H1 (cell line): Measurements from ENCODE around the gene RBP4. TPM values are rescaled to one million over a fixed set of nuclear protein-coding genes. Genes with fewer than 3 reads are reported as not detected.

Experiments used
- CTCF ChIA-PET: fragments of 300-600 bp; sonication (Branson Sonifier 250); formaldehyde crosslinking; loops from one replicate; lab custom pipeline; 2021; ENCODE audit not compliant: partially characterized antibody; lab: Charles Lee
- POLR2A ChIA-PET: fragments of 300-600 bp; sonication (Branson Sonifier 250); formaldehyde crosslinking; loops from one replicate; lab custom pipeline; 2021; ENCODE audit warnings: inconsistent platforms; ENCODE audit not compliant: partially characterized antibody; lab: Charles Lee
- DNase-seq, 2 experiments: peaks; one replicate each; pipeline versions ENCODE4 v3.0.0 to v3.0.0-alpha.2; 2010 to 2022; ENCODE audit warnings: low spot score in 2 of 2, low read depth in 1 of 2, mixed read lengths in 1 of 2
- FAIRE-seq: peaks from 2 replicates; lab custom pipeline; 2011; peaks lifted over from hg19 to GRCh38; lab: Jason Lieb, UNC
- H2AFZ ChIP-seq: 2 replicates; pipeline ENCODE4 v1.8.1; 2012; ENCODE audit warnings: low read length, inconsistent platforms
- H2AK5ac ChIP-seq: 2 replicates; pipeline ENCODE4 v1.6.1; 2013; ENCODE audit warnings: low read depth, low read length
- H2BK120ac ChIP-seq: replicated peaks from 2 replicates; pipeline ENCODE3; 2013; ENCODE audit warnings: low read depth, low read length, inconsistent platforms
- H2BK12ac ChIP-seq: 2 replicates; pipeline ENCODE4 v1.6.1; 2013; ENCODE audit warnings: low read depth, low read length
- H2BK15ac ChIP-seq: 2 replicates; pipeline ENCODE4 v1.6.1; 2013; ENCODE audit warnings: low read length
- H2BK20ac ChIP-seq: 2 replicates; pipeline ENCODE4 v1.6.1; 2013; ENCODE audit warnings: low read length
- H2BK5ac ChIP-seq: 2 replicates; pipeline ENCODE4 v1.6.1; 2013; ENCODE audit warnings: low read depth, low read length
- H3K14ac ChIP-seq: 2 replicates; pipeline ENCODE4 v1.6.1; 2013; ENCODE audit warnings: inconsistent platforms; ENCODE audit not compliant: insufficient read length
- H3K18ac ChIP-seq: 2 replicates; pipeline ENCODE4 v1.6.1; 2013; ENCODE audit warnings: low read length; ENCODE audit errors: extremely low read depth
- H3K23ac ChIP-seq: 2 replicates; pipeline ENCODE4 v1.6.1; 2013; ENCODE audit warnings: inconsistent platforms; ENCODE audit not compliant: insufficient read length
- H3K23me2 ChIP-seq: 2 replicates; pipeline ENCODE4 v1.6.1; 2013; ENCODE audit warnings: low read depth, low read length
- H3K27ac ChIP-seq: 2 replicates; pipeline ENCODE4 v1.6.1; 2011; ENCODE audit warnings: low read depth, low read length, inconsistent platforms
- H3K27me3 ChIP-seq, 4 experiments: replicated peaks in 1 of 4; 1 replicate in 1 of 4; 2 replicates in 3 of 4; pipeline versions ENCODE4 v1.6.1 to v1.8.1; 2011 to 2013; ENCODE audit warnings: low read length in 3 of 4, mild to moderate bottlenecking in 3 of 4, inconsistent platforms in 2 of 4, mixed read lengths in 2 of 4, moderate library complexity in 1 of 4; ENCODE audit not compliant: control insufficient read depth in 3 of 4, insufficient read depth in 3 of 4; ENCODE audit errors: extremely low read depth in 1 of 4
- H3K36me3 ChIP-seq, 4 experiments: 2 replicates each; pipeline versions ENCODE4 v1.6.1 to v1.8.1; 2011 to 2013; ENCODE audit warnings: mild to moderate bottlenecking in 4 of 4, low read length in 3 of 4, moderate library complexity in 2 of 4, control low read depth in 1 of 4, inconsistent platforms in 1 of 4; ENCODE audit not compliant: insufficient read depth in 4 of 4, control insufficient read depth in 2 of 4
- H3K4ac ChIP-seq: replicated peaks from 2 replicates; pipeline ENCODE3; 2013; ENCODE audit warnings: low read length, low read depth, mixed read lengths, inconsistent platforms; ENCODE audit not compliant: insufficient read length
- H3K4me1 ChIP-seq, 4 experiments: replicated peaks in 1 of 4; 1 replicate in 1 of 4; 2 replicates in 3 of 4; pipeline versions ENCODE4 v1.6.1 to v1.8.1; 2011 to 2013; ENCODE audit warnings: low read length in 3 of 4, inconsistent platforms in 2 of 4, mixed read lengths in 1 of 4; ENCODE audit not compliant: insufficient read depth in 4 of 4, control insufficient read depth in 3 of 4
- H3K4me2 ChIP-seq, 2 experiments: 2 replicates each; pipeline versions ENCODE4 v1.6.1 to v1.8.1; 2011 to 2013; ENCODE audit warnings: low read depth in 2 of 2, low read length in 2 of 2, control low read depth in 1 of 2, inconsistent platforms in 1 of 2, mild to moderate bottlenecking in 1 of 2; ENCODE audit not compliant: insufficient read depth in 1 of 2
- H3K4me3 ChIP-seq, 4 experiments: fragments of 200-600, 300-600 bp in 1 of 4; sonication (generic), shearing (Covaris generic), sonication (Bioruptor Twin) in 1 of 4; 2 replicates each; pipeline versions ENCODE4 v1.5.1 to v1.8.1; 2011 to 2016; ENCODE audit warnings: low read length in 4 of 4, low read depth in 3 of 4, control low read depth in 2 of 4, inconsistent platforms in 2 of 4, mild to moderate bottlenecking in 2 of 4, mixed read lengths in 1 of 4, moderate library complexity in 1 of 4; ENCODE audit not compliant: insufficient read depth in 2 of 4; ENCODE audit errors: extremely low read depth in 1 of 4
- H3K56ac ChIP-seq: replicated peaks from 2 replicates; pipeline ENCODE3; 2013; ENCODE audit warnings: low read depth, mild to moderate bottlenecking, mixed read lengths, low read length, inconsistent platforms; ENCODE audit not compliant: insufficient read length
- H3K79me1 ChIP-seq: 2 replicates; pipeline ENCODE4 v1.6.1; 2013; ENCODE audit warnings: low read depth, low read length, control low read depth
- H3K79me2 ChIP-seq, 2 experiments: 2 replicates each; pipeline versions ENCODE4 v1.6.1 to v1.8.1; 2012 to 2013; ENCODE audit warnings: low read length in 2 of 2, mild to moderate bottlenecking in 2 of 2, inconsistent platforms in 1 of 2; ENCODE audit not compliant: insufficient read depth in 2 of 2, control insufficient read depth in 1 of 2
- H3K9ac ChIP-seq, 4 experiments: replicated peaks in 1 of 4; 1 replicate in 1 of 4; 2 replicates in 3 of 4; pipeline versions ENCODE4 v1.6.1 to v1.8.1; 2011 to 2013; ENCODE audit warnings: low read depth in 3 of 4, low read length in 3 of 4, control low read depth in 2 of 4, mild to moderate bottlenecking in 2 of 4, moderate library complexity in 2 of 4, inconsistent platforms in 1 of 4; ENCODE audit errors: extremely low read depth in 1 of 4
- H3K9me3 ChIP-seq, 2 experiments: 2 replicates each; pipeline versions ENCODE4 v1.6.1 to v1.8.1; 2012 to 2013; ENCODE audit warnings: mild to moderate bottlenecking in 2 of 2, moderate library complexity in 2 of 2, control low read depth in 1 of 2, inconsistent platforms in 1 of 2, low read depth in 1 of 2, low read length in 1 of 2, mixed read lengths in 1 of 2; ENCODE audit not compliant: insufficient read depth in 2 of 2
- H4K20me1 ChIP-seq, 2 experiments: replicated peaks in 1 of 2; 2 replicates each; pipeline versions ENCODE3 to v1.8.1; 2011 to 2013; ENCODE audit warnings: inconsistent platforms in 2 of 2, low read length in 2 of 2, mild to moderate bottlenecking in 1 of 2; ENCODE audit not compliant: insufficient read depth in 2 of 2, control insufficient read depth in 1 of 2
- H4K5ac ChIP-seq: 2 replicates; pipeline ENCODE4 v1.6.1; 2013; ENCODE audit warnings: low read length, low read depth, mixed read lengths, inconsistent platforms; ENCODE audit not compliant: insufficient read length
- H4K8ac ChIP-seq: 2 replicates; pipeline ENCODE4 v1.8.0; 2013; ENCODE audit warnings: mild to moderate bottlenecking, moderate library complexity, low read length, inconsistent platforms; ENCODE audit not compliant: insufficient read depth; ENCODE audit errors: extremely low read depth
- H4K91ac ChIP-seq: replicated peaks from 2 replicates; pipeline ENCODE3; 2013; ENCODE audit warnings: low read length, mixed read lengths, inconsistent platforms; ENCODE audit not compliant: insufficient read length
- CREB1 ChIP-seq: IDR thresholded peaks from 2 replicates; pipeline ENCODE4 v1.6.1; 2012; ENCODE audit warnings: inconsistent platforms
- FOSL1 ChIP-seq: IDR thresholded peaks from 2 replicates; pipeline ENCODE4 v1.6.1; 2011; ENCODE audit warnings: mild to moderate bottlenecking, low read depth, low read length, moderate library complexity; ENCODE audit not compliant: insufficient read depth
- JUND ChIP-seq: IDR thresholded peaks from 2 replicates; pipeline ENCODE4 v1.6.1; 2011; ENCODE audit warnings: mild to moderate bottlenecking, improper control_type of control experiment, low read length
- RBBP5 ChIP-seq: IDR thresholded peaks from 2 replicates; pipeline ENCODE4 v1.7.1; 2012; ENCODE audit warnings: low read depth, mild to moderate bottlenecking, inconsistent platforms, low read length, moderate library complexity, borderline replicate concordance
- SIN3A ChIP-seq, 2 experiments: IDR thresholded peaks in 1 of 2; conservative IDR thresholded peaks in 1 of 2; 2 replicates each; pipeline ENCODE4 v1.6.1; 2011 to 2012; ENCODE audit warnings: low read length in 2 of 2, improper control_type of control experiment in 1 of 2, low read depth in 1 of 2, mild to moderate bottlenecking in 1 of 2
- SP2 ChIP-seq: IDR thresholded peaks from 2 replicates; pipeline ENCODE4 v1.6.1; 2012; ENCODE audit warnings: mild to moderate bottlenecking, low read length, inconsistent platforms
- SRF ChIP-seq: IDR thresholded peaks from 2 replicates; pipeline ENCODE4 v1.6.1; 2011; ENCODE audit warnings: mild to moderate bottlenecking, low read depth, low read length, moderate library complexity
- TEAD4 ChIP-seq: IDR thresholded peaks from 2 replicates; pipeline ENCODE4 v1.6.1; 2012; ENCODE audit warnings: low read depth, low read length, inconsistent platforms, mixed read lengths
- WGBS, 2 experiments: shearing (Covaris generic) in 1 of 2; methylation state at CpG; one replicate each; pipeline versions ENCODE4 v1.1.6 to v1.1.7; 2013 to 2015; ENCODE audit warnings: low lambda C conversion rate in 2 of 2, mixed read lengths in 2 of 2, inconsistent platforms in 1 of 2, low coverage in 1 of 2, missing lambda C conversion rate in 1 of 2; ENCODE audit not compliant: insufficient replicate concordance in 2 of 2, insufficient coverage in 1 of 2, insufficient read length in 1 of 2; ENCODE audit errors: extremely low coverage in 1 of 2, missing lambda C conversion rate in 1 of 2; 5-methylcytosine and 5-hydroxymethylcytosine counted together
- polyA plus RNA-seq, 7 experiments: library from polyadenylated mRNA; depleted of rRNA in 3 of 7; stranded (reverse) in 5 of 7; unstranded in 2 of 7; fragments of >200 nt in 5 of 7; fragments of 200-250 nt in 2 of 7; gene quantifications; 1 replicate in 5 of 7; 2 replicates in 1 of 7; 4 replicates in 1 of 7; pipeline versions ENCODE4 v1.2.1 to v1.2.3, GENCODE V29; 2011 to 2013; ENCODE audit warnings: missing spikeins in 2 of 7, mixed read lengths in 2 of 7
- total RNA-seq: library from RNA; stranded (reverse); fragmentation: NEBNext Ultra II Directional; extraction: Animal tissue kit (Norgen Biotek cat#: 25700); gene quantifications from 2 replicates; pipeline ENCODE4 v1.2.1, GENCODE V29; 2021
- TF ChIP-seq, protein P1 (sequence below): IDR thresholded peaks from 2 replicates; pipeline ENCODE4 v1.6.1; 2011; ENCODE audit warnings: low read depth, mild to moderate bottlenecking, low read length; ENCODE audit not compliant: insufficient read depth

The RBP4 gene
- total and polyA plus RNA-seq, 2 of the 8 experiments (the other 6 are each of a cell fraction or from before 2014, with no cell fraction given), result 0.42 to 0.97 TPM

- Histone ChIP-seq H3K9ac (no peak overlapping the region), H3K79me1 (no peaks in the 10 kb centered on the region), H2BK15ac (no peak overlapping the region), H3K23ac (no peak overlapping the region), H3K4me2 (no peak overlapping the region), H3K4ac (no peak overlapping the region), H4K5ac (no peak overlapping the region), H2BK120ac (no peak overlapping the region), H2BK5ac (no peak overlapping the region), H3K56ac (no peak overlapping the region), H2BK20ac (no peak overlapping the region)
- CTCF ChIA-PET, result interaction anchor here (1.0 kb wide), 1 partner anchor 16 kb away, joined by 3 read pairs; no protein-coding TSS in a partner anchor
- DNase-seq (no peak), FAIRE-seq (no peak)
- 88% methylated on average over 3 of the region's 3 CpGs; no CpG with 5 or more reads in 1 of the 2 experiments for WGBS, 2 experiments
- TF ChIP-seq RBBP5, result no peak
- TF ChIP-seq SIN3A (conservative IDR thresholded peaks at IDR 0.05 in 1 of 2, IDR thresholded peaks at IDR 0.05 in 1 of 2; ENCODE audit: low read depth in 1 of 2, low read length in 2 of 2), result no peak
- no peak for TF ChIP-seq TEAD4
- no peak for TF ChIP-seq FOSL1
- no peak for TF ChIP-seq CREB1
- no peak for TF ChIP-seq SP2
- TF ChIP-seq JUND, result no peak
- no peak for TF ChIP-seq SRF
- TF ChIP-seq, protein P1, sequence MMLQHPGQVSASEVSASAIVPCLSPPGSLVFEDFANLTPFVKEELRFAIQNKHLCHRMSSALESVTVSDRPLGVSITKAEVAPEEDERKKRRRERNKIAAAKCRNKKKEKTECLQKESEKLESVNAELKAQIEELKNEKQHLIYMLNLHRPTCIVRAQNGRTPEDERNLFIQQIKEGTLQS, result no peak
- TF ChIP-seq, all 59 proteins: peak for 0
- Histone ChIP-seq H3K4me1 (no peaks in the 10 kb centered on the region), H3K27ac (no peak overlapping the region), H3K36me3 (no peaks in the 10 kb centered on the region), H3K9me3 (no peaks in the 10 kb centered on the region), H4K20me1 (no peaks in the 10 kb centered on the region), H3K18ac (no peak overlapping the region), H3K4me3 (no peak overlapping the region), H3K23me2 (no peaks in the 10 kb centered on the region), H3K27me3 (peaks cover 4 to 30% (median 23%) of the 10 kb centered on the region in 4 experiments), H3K14ac (no peak overlapping the region), H2AFZ (no peak overlapping the region), H2BK12ac (no peak overlapping the region), H2AK5ac (peak overlapping the region; percentile 88; the same call in 1 of the 2 replicates), H3K79me2 (no peaks in the 10 kb centered on the region), H4K8ac (no peak overlapping the region), H4K91ac (no peak overlapping the region)
- POLR2A ChIA-PET, result no interaction called here
These were observed 27.1 kb downstream of the RBP4 start for GRCh38 chr10:93573924-93574323.
